SK-N-SH treated with all-trans-retinoic acid at 6 μM for 48 hours (cell line): Measurements from ENCODE around the gene GLS.

Source experiments
- ATAC-seq: fragments of 200-7000 bp; cut with Tn5 transposase; 3 replicates; pipeline ENCODE4 v1.9.1; 2020; ENCODE audit warnings: mild to moderate bottlenecking, moderate library complexity
- ARNTL ChIP-seq: fragments of 450-650 bp; formaldehyde crosslinking; IDR thresholded peaks from 2 replicates; pipeline ENCODE4 v1.5.0; 2020; ENCODE audit warnings: low read depth, mild to moderate bottlenecking, moderate library complexity, borderline replicate concordance
- BACH2 ChIP-seq: fragments of 250-450 bp; sonication (Bioruptor Pico); IDR thresholded peaks from 2 replicates; pipeline ENCODE4 v1.9.0; 2021; ENCODE audit warnings: mild to moderate bottlenecking, borderline replicate concordance
- CREB5 ChIP-seq: fragments of 250-450 bp; sonication (Bioruptor Pico); IDR thresholded peaks from 2 replicates; pipeline ENCODE4 v1.5.1; 2020; ENCODE audit warnings: low read depth, mild to moderate bottlenecking, moderate library complexity
- CSDC2 ChIP-seq: fragments of 250-450 bp; sonication (Bioruptor Pico); IDR thresholded peaks from 2 replicates; pipeline ENCODE4 v1.5.0; 2020; ENCODE audit warnings: mild to moderate bottlenecking, moderate library complexity
- GLIS3 ChIP-seq: fragments of 250-450 bp; sonication (Bioruptor Pico); IDR thresholded peaks from 2 replicates; pipeline ENCODE4 v1.5.0; 2020; ENCODE audit warnings: mild to moderate bottlenecking, moderate library complexity
- ISL1 ChIP-seq: fragments of 250-450 bp; sonication (Bioruptor Pico); IDR thresholded peaks from 2 replicates; pipeline ENCODE4 v2.1.2; 2022; ENCODE audit warnings: mild to moderate bottlenecking, moderate library complexity
- OSR1 ChIP-seq: fragments of 250-450 bp; sonication (Bioruptor Pico); IDR thresholded peaks from 2 replicates; pipeline ENCODE4 v1.8.0; 2022; ENCODE audit warnings: moderate library complexity, mild to moderate bottlenecking, inconsistent platforms
- PATZ1 ChIP-seq: fragments of 250-450 bp; sonication (Bioruptor Pico); IDR thresholded peaks from 2 replicates; pipeline ENCODE4 v1.8.0; 2020; ENCODE audit warnings: mild to moderate bottlenecking, moderate library complexity, borderline replicate concordance
- PPARA ChIP-seq: fragments of 250-450 bp; sonication (Bioruptor Pico); IDR thresholded peaks from 2 replicates; pipeline ENCODE4 v1.5.0; 2020; ENCODE audit warnings: mild to moderate bottlenecking, borderline replicate concordance
- RARB ChIP-seq: fragments of 250-450 bp; sonication (Bioruptor Pico); IDR thresholded peaks from 2 replicates; pipeline ENCODE4 v1.8.0; 2021; ENCODE audit warnings: mild to moderate bottlenecking, moderate library complexity
- SNAI2 ChIP-seq: fragments of 250-450 bp; sonication (Bioruptor Pico); IDR thresholded peaks from 2 replicates; pipeline ENCODE4 v1.5.0; 2020; ENCODE audit warnings: mild to moderate bottlenecking, moderate library complexity
- TCF4 ChIP-seq: fragments of 250-450 bp; sonication (Bioruptor Pico); IDR thresholded peaks from 2 replicates; pipeline ENCODE4 v1.8.0; 2021; ENCODE audit warnings: mild to moderate bottlenecking, moderate library complexity, borderline replicate concordance
- TOX ChIP-seq: fragments of 250-450 bp; sonication (Bioruptor Pico); IDR thresholded peaks from 2 replicates; pipeline ENCODE4 v1.8.0; 2021; ENCODE audit warnings: mild to moderate bottlenecking, moderate library complexity, borderline replicate concordance
- ZC3H10 ChIP-seq: fragments of 250-450 bp; sonication (Bioruptor Pico); IDR thresholded peaks from 2 replicates; pipeline ENCODE4 v1.5.1; 2021; ENCODE audit warnings: mild to moderate bottlenecking, moderate library complexity
- ZFP3 ChIP-seq: fragments of 250-450 bp; sonication (Bioruptor Pico); IDR thresholded peaks from 2 replicates; pipeline ENCODE4 v1.5.0; 2020; ENCODE audit warnings: mild to moderate bottlenecking, moderate library complexity
- ZFP30 ChIP-seq: fragments of 450-650 bp; formaldehyde crosslinking; IDR thresholded peaks from 2 replicates; pipeline ENCODE4 v1.5.0; 2022; ENCODE audit warnings: mild to moderate bottlenecking, moderate library complexity
- ZNF565 ChIP-seq: fragments of 450-650 bp; formaldehyde crosslinking; conservative IDR thresholded peaks from 2 replicates; pipeline ENCODE4 v1.5.0; 2020; ENCODE audit warnings: low read depth, mild to moderate bottlenecking, moderate library complexity
- ZNF70 ChIP-seq: fragments of 450-650 bp; formaldehyde crosslinking; IDR thresholded peaks from 2 replicates; pipeline ENCODE4 v1.5.0; 2020; ENCODE audit warnings: mild to moderate bottlenecking, moderate library complexity
- ZNF8 ChIP-seq: fragments of 450-650 bp; formaldehyde crosslinking; IDR thresholded peaks from 2 replicates; pipeline ENCODE4 v1.5.0; 2020; ENCODE audit warnings: mild to moderate bottlenecking, moderate library complexity
- TF ChIP-seq, protein P1 (sequence below): fragments of 250-450 bp; sonication (Bioruptor Pico); IDR thresholded peaks from 2 replicates; pipeline ENCODE4 v1.5.0; 2020; ENCODE audit warnings: mild to moderate bottlenecking, moderate library complexity
- TF ChIP-seq, protein P2 (sequence below): fragments of 250-450 bp; sonication (Bioruptor Pico); IDR thresholded peaks from 2 replicates; pipeline ENCODE4 v1.8.0; 2021; ENCODE audit warnings: low read depth, mild to moderate bottlenecking, moderate library complexity, borderline replicate concordance
- TF ChIP-seq, protein P3 (sequence below): fragments of 250-450 bp; sonication (Bioruptor Pico); IDR thresholded peaks from 2 replicates; pipeline ENCODE4 v1.5.1; 2021; ENCODE audit warnings: mild to moderate bottlenecking, moderate library complexity

Gene GLS

GRCh38 chr2:190879474-190880377 lies 895 bp upstream of the GLS start:
- TF ChIP-seq ZFP30 (CRISPR knock-in tag) = no peak
- no peak for TF ChIP-seq GLIS3 (CRISPR knock-in tag)
- no peak for TF ChIP-seq CREB5 (CRISPR knock-in tag)
- no peak for TF ChIP-seq TCF4 (CRISPR knock-in tag)
- no peak for TF ChIP-seq PPARA
- no peak for TF ChIP-seq ZNF565 (CRISPR knock-in tag)
- TF ChIP-seq BACH2 (CRISPR knock-in tag) = no peak
- TF ChIP-seq, protein P1, sequence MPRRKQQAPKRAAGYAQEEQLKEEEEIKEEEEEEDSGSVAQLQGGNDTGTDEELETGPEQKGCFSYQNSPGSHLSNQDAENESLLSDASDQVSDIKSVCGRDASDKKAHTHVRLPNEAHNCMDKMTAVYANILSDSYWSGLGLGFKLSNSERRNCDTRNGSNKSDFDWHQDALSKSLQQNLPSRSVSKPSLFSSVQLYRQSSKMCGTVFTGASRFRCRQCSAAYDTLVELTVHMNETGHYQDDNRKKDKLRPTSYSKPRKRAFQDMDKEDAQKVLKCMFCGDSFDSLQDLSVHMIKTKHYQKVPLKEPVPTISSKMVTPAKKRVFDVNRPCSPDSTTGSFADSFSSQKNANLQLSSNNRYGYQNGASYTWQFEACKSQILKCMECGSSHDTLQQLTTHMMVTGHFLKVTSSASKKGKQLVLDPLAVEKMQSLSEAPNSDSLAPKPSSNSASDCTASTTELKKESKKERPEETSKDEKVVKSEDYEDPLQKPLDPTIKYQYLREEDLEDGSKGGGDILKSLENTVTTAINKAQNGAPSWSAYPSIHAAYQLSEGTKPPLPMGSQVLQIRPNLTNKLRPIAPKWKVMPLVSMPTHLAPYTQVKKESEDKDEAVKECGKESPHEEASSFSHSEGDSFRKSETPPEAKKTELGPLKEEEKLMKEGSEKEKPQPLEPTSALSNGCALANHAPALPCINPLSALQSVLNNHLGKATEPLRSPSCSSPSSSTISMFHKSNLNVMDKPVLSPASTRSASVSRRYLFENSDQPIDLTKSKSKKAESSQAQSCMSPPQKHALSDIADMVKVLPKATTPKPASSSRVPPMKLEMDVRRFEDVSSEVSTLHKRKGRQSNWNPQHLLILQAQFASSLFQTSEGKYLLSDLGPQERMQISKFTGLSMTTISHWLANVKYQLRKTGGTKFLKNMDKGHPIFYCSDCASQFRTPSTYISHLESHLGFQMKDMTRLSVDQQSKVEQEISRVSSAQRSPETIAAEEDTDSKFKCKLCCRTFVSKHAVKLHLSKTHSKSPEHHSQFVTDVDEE = no peak
- no peak for TF ChIP-seq OSR1 (CRISPR knock-in tag)
- no peak for TF ChIP-seq RARB (CRISPR knock-in tag)
- no peak for TF ChIP-seq TOX
- TF ChIP-seq CSDC2 (CRISPR knock-in tag) = no peak
- TF ChIP-seq ZNF8 (CRISPR knock-in tag) = no peak
- no peak for TF ChIP-seq ARNTL (CRISPR knock-in tag)
- TF ChIP-seq, all 23 proteins: peak for 0
- no peak for ATAC-seq

GRCh38 chr2:190881084-190881597 lies 520 bp downstream of the GLS start:
- ATAC-seq = no peak
- TF ChIP-seq ZNF70 = no peak
- TF ChIP-seq ISL1 = no peak
- TF ChIP-seq ZC3H10 (CRISPR knock-in tag) = no peak
- TF ChIP-seq CREB5 (CRISPR knock-in tag) = no peak
- TF ChIP-seq TOX = no peak
- TF ChIP-seq ZFP30 (CRISPR knock-in tag) = no peak
- no peak for TF ChIP-seq ZNF8 (CRISPR knock-in tag)
- TF ChIP-seq, protein P2, sequence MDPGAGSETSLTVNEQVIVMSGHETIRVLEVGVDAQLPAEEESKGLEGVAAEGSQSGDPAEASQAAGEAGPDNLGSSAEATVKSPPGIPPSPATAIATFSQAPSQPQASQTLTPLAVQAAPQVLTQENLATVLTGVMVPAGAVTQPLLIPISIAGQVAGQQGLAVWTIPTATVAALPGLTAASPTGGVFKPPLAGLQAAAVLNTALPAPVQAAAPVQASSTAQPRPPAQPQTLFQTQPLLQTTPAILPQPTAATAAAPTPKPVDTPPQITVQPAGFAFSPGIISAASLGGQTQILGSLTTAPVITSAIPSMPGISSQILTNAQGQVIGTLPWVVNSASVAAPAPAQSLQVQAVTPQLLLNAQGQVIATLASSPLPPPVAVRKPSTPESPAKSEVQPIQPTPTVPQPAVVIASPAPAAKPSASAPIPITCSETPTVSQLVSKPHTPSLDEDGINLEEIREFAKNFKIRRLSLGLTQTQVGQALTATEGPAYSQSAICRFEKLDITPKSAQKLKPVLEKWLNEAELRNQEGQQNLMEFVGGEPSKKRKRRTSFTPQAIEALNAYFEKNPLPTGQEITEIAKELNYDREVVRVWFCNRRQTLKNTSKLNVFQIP (CRISPR knock-in tag) = no peak
- TF ChIP-seq BACH2 (CRISPR knock-in tag) = no peak
- TF ChIP-seq ZFP3 = no peak
- TF ChIP-seq PATZ1 (CRISPR knock-in tag) = no peak
- TF ChIP-seq, protein P3, sequence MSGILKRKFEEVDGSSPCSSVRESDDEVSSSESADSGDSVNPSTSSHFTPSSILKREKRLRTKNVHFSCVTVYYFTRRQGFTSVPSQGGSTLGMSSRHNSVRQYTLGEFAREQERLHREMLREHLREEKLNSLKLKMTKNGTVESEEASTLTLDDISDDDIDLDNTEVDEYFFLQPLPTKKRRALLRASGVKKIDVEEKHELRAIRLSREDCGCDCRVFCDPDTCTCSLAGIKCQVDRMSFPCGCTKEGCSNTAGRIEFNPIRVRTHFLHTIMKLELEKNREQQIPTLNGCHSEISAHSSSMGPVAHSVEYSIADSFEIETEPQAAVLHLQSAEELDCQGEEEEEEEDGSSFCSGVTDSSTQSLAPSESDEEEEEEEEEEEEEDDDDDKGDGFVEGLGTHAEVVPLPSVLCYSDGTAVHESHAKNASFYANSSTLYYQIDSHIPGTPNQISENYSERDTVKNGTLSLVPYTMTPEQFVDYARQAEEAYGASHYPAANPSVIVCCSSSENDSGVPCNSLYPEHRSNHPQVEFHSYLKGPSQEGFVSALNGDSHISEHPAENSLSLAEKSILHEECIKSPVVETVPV = no peak
- TF ChIP-seq, protein P1 = no peak
- TF ChIP-seq CSDC2 (CRISPR knock-in tag) = no peak
- TF ChIP-seq TCF4 (CRISPR knock-in tag) = no peak
- TF ChIP-seq SNAI2 (CRISPR knock-in tag) = no peak
- TF ChIP-seq GLIS3 (CRISPR knock-in tag) = no peak
